NCI-H146 treated with DMSO at 0.1 percent for 48 hours (cell line): ENCODE results near the gene PPP2R5E.
"Not testable (repeated sequence)": the region's sequence is repeated elsewhere in the genome, so short reads cannot be mapped to it uniquely, and the experiment has no call there.

Experiments
- DNase-seq: peaks from one replicate; lab custom pipeline; 2025; ENCODE audit not compliant: unreplicated experiment; lab: John Stamatoyannopoulos, UW

Gene PPP2R5E

DNA sequence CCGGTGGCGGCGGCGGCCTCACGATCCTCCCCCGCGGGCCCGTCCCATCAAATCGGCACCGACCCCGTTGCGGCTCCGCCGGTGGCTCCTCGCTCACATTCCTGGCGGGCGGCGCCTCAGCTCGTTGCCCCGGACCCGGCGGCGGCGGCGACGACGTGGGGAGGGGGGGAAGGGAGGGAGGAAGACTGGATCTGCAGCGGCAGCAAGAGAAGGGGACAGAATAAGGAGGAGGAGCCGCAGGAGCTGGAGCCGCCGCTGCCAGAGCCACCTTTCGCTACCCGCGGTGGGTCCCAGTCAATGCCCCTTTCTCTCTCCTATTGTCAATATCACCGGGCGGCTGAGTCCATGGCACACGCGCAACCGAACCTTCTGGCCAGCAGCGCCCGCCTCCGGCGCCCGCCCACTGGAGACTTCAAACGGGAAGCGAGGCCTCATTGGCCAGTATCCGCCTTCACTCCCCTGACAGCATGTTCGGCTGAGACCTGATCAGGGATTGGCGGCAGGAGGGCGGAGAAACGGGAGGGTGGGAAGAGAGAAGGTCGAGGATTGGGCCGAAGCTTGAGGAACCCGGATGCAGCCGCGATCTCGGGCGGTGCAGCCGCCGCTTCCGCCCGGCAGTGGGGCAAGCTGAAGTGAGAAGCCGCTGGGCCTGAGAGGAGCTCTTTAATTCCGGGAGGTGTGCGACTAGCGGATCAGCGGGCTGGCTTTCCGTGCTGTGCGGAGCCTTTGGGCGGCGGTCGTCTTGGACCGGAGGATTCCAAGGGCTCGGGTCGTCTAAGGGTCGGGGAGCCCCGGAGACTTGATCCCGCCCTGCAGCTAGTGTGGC lies at the start of gene PPP2R5E:
TSS of gene PPP2R5E (minus strand) at position 378 of the 826 bp plus-strand sequence. CDS start 3,692 bp downstream, outside the sequence.
- peak; percentile 95 for DNase-seq

DNA sequence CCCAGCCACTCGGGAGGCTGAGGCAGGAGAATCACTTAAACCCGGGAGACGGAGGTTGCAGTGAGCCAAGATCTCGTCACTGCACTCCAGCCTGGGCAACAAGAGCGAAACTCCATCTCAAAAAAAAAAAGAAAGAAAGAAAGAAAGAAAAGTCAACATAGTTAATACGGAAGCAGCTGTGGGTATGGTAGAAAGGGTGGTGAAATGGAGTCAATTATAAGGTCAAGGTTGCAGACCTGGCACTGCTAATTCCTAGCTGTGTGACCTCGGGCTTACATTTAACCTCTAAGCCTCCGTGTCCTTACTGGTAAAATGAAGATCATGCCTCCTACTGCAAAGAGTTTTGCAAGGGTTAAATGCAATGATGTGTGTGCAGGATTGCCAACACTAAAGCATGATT lies 39.9 kb upstream of the PPP2R5E start:
- DNase-seq = not testable (repeated sequence)

DNA sequence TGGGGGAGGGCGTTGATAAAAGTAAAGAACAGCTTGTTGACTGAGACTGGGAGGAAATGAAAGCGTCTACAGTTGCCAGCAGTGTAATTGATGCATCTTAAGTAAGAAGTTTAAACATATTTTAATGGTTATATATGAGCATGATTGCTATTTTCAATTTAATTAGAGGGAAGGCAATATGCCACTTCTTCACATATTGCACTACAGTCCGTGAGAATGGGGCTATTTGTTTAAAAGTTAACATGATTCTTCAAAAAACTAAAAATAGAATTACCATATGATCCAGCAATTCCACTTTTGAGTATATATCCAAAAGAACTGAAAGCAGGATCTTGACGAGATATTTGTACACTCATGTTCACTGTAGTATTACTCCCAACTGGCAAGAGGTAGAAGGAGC lies 38.3 kb upstream of the PPP2R5E start:
- DNase-seq = no peak

DNA sequence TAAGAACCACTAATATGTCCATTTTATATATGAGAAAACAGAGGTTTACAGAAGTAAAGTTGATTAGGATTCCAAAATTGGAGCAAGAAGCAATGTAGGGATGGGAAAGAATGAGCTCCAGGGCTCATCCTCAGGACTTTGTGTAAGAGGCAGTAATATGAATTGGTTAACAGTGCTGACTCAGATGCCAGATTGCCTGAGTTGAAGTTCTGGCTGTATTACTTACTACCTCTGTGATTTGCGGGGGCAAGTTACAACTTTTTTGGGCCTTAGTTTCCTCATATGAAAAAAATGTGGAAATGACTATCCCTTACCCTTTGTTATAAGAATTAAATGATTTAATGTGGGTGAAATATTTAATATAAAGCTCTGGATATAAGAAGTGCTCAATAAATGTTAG lies 35.1 kb upstream of the PPP2R5E start:
- no peak for DNase-seq

DNA sequence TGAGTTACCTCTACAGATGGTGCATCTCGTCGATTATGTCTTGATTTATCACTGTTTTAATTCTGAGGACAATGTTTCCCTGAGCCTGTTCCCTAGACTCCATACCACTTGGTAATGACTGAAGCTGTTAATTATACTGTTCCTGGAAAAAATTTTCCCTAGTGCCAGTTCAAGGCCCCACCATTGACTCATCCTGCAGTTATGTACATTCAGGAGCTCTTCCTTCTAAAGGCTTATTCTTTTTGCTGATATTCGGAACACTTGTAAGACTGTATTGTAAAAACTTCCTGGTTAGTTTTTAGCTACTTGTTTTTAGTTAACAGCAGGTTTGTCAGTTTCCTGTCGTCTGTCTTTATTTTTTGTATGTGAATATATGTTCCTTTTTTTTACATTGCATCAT lies 30.4 kb upstream of the PPP2R5E start:
- no peak for DNase-seq

DNA sequence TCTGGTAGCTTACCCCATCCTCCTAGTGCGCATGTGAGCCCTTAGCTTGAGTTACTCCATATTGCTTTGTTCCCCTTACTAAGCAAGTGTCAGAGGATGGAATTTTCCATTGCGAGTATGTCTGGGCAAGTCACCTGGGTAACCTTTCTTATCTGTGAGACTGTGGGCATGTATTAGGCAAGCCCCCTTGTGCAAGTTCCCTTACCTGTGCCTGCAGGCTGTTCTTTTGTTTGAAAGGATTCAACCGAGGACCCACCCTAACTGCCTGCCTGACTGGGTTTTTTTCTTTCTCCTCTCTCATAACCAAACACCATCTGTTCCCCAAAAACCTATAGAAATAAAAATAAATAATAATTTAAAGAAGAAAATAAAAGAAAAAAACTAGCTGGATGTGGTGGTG lies 22.3 kb upstream of the PPP2R5E start:
- no peak for DNase-seq

DNA sequence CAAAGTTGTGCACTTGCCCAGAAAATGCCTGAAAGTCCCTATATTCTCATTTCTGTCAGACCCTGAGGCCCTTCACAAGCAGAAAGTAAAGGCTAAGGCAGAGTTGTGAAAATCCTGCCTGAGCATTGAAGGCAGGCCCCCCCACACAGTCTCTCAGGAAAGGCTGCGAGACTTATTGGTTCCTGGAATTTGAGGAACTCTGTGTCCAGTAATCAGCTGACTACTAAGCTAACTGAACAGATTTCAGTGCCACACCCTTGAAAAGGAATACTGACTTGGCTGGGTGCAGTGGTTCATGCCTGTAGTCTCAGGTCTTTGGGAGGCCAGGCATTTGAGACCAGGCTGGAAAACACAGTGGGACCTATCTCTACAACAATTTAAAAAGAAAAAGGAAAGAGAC lies 21.1 kb upstream of the PPP2R5E start:
- DNase-seq = no peak

DNA sequence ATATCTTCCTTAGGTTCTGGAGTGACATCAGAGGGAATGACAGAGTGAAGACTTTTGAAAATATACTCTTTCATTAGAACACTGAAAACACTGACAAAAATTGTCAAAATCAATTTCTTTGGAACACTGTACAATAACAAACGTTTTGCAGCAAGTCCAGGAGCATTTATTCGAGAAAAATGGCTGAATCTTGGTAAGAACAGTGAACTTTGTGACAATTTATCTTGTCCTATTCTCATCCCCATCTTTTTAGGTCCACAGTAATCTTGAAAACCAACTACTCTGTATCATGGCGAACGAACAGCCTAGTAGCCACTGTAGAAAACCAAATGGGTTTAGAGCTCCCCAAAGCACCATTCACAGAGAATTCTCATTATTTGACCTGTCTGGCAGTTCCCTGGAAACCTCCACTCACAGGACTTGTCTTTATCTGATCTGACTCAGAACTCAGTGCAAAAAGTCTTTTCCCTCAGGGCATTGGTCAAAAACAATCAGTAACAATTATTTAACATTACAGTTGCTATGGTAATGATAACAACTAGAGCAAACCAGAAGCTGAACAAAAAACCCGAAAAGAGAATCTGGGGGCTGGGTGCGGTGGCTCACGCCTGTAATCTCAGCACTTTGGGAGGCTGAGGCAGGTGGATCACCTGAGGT lies 20.3 kb upstream of the PPP2R5E start:
- DNase-seq = peak; percentile 48

DNA sequence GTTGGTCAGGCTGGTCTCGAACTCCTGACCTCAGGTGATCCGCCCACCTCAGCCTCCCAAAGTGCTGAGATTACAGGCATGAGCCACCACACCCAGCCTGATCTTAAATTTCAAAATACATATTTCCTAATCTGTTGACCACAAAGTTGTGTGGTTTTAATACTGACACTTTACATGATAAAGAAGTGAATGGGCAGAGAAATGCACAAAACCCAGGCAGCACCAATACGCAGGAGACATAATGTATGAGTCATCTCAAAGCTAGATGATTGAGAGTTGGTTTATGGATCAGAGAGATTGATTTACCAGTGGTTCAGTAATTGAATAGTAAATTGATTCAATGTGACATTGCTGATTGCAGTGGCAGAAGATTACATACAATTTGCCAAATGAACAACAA lies 19.2 kb upstream of the PPP2R5E start:
- no peak for DNase-seq

DNA sequence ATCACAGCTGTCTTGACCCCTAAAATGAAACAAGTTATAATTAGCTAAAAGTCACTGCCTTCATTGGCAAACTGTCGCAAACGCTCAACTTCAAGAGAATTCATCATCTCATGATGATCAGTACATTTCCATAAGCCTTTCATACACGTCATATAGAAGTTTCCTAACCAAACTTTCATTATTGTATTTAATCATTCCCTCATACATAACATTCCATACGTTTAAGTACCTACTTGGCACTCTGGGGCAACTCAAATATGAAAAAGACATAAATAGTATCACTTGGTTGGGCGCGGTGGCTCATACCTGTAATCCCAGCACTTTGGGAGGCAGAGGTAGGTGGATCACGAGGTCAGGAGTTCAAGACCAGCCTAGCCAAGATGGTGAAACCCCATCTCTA lies 12.4 kb upstream of the PPP2R5E start:
- DNase-seq = no peak

DNA sequence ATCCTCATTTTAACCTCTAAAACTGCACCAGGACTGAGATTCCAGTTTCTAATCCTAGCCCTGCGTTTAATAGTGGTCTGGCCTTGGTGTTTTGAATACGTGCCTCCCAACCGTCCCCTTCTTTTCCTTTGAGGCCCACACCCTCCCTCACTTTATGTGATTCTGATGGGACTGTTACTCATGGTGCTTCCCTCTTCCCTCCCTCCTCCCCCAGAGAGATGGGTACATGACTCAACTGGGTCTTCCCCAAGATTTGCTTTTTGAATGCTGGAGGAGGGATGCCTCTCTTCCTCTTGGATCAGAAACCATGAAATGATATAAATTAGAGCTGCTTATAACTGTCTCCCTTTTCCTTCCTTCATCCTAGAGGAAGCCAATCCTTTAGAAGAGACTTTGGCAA lies 8.2 kb upstream of the PPP2R5E start:
- DNase-seq = no peak

DNA sequence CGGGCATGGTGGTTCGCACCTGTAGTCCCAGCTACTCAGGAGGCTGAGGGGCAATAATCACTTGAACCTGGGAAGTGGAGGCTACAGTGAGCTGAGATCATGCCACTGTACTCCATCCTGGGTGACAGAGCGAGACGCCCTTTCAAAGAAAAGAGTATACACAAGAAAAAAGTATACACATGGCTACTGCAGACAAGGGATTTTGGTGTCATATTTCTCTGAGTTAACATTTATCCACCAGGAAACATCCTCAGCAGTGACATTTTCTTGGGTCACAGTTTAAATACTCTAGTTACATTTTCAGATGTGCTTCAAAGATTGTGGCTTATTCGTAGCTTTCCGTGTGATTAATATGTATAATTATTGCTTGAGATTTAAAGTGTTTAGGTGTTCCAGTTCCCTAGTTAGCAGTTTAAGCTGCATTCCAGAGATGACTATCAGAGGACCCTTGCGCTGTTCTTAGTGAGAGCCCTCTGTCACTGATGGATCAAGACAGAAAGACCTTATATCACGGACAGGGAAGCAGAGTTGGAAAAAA lies 4.7 kb upstream of the PPP2R5E start:
- no peak for DNase-seq

DNA sequence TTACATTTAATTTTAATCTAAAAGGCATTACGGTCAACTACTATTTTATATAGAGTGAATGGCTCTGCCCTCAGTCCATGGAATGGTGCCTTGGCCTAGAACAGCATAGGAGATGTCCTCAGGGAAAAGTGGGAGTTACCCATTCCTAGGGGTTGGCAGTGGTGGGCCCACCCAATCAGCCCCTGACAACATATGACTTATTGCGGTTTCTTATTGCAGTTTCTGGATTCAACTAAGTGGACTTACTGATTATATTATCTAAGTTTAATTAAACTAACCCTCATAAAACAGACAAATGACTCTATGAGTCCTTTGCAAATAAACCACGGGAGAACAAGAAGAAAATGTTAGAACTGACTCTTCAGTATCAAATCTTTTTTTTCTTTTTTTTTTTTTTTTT lies 2.3 kb upstream of the PPP2R5E start:
- DNase-seq = no peak

DNA sequence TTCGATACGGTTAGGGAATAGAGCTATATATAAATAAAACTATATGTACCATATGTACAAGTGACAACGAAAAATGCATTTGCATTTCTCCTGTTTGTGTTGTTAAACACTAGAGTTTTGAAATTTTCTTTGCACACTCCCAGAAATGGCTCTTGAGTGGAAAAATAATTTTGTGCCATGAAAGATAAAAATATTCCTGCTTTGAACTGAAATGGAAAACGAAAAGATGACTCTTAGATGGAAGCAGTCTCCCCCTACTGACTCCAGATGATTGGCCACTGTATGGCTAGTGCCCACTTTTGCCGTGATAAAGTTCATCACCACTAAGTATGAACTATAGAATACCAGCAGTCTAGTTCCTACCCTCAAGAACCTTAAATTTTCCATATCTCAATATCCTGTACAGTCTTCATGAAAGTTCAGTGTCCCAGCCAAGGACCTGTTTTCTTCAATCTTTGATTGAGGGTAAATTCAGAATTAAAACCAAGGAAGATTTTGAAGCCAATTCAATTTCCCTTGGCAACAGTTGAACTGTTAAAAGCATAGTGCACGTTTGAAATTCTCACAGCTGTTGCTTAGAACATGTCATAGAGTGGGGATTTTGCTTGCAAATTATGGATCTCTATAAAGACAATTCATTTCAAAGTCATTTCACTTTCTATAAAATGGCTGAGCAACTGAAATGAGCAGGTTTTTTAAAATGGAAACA lies 1.6 kb upstream of the PPP2R5E start:
- no peak for DNase-seq

DNA sequence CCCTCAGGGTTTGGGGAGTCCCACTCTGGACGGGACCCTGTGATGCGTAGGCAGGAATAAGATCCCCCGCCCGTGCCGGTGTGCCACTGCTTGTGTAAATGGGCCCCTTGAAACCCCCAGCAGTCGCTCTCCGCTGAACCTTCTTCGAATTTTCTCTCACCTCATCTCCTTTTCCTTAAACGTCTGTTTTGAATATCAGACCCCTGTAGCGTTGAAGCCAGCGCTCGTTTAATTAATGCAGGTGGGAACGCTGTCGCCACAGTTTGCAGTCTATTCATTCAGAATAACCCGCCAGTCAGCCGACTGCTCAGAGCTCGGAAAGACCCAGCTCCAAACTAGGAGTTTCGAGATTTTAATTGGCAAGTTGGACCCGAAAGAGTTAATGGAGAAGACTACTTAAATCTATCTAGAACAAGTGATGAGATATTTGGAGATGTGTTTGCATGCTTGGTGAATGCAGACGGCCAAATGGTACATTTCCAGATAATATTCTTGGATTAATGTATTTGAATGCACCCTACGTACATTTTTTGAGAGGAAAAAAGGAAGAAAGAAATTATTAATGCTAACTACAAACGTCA lies 739 bp upstream of the PPP2R5E start:
- DNase-seq = no peak

DNA sequence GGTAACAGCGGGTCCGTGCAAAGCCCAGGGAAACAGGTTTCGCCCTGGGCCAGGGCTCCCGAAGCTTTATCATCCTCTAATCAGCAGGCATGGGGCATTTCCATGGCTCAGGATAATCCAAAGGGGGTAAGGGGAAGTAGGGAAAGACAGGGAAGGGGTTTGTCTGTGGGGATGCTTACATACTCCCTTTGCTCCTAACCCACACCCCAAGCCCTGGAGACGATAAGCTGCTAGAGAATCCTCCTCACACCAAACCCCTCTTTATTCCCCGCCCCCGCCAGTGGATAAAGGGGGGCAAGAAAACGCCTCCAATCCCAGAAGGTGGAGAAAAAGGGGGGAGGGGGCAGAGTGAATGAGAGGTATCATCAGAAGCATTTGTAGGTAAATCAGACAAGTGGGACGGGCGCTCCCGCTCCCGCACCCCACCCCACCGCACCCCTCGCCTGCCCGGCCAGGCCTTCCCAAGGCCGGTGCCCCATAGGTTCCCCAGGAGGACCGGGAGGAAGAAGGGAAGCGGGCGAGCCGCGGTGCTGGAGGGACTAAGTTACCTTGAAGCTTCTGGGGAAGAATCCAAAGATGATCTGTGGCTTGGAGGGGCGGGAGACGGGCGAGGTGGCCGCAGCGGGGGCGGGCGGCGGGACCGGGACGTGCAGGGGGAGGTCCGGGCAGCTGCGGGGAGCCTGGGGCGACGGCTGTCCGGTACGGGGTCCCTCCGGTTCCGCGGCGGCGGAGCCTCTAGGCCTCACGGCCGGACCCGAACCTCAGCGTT lies 762 bp downstream of the PPP2R5E start:
- DNase-seq = no peak

DNA sequence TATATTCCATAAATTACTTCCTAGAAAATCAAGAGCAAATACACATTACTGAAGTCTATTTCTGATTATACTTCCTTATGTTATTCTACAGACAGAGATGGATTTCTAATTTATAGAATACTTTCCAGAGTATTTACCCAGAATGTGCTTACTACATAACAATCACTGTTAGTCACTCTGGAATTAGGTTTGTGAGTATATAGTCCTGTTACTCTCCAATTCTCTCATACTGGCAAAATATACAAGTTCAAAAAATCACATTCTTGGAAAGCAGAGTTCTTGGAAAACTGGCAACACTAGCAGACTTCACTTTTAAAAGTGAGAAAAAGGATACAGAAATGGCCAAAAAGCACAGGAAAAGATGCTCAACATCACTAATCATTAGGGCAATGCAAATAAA lies 7.3 kb downstream of the PPP2R5E start:
- no peak for DNase-seq

DNA sequence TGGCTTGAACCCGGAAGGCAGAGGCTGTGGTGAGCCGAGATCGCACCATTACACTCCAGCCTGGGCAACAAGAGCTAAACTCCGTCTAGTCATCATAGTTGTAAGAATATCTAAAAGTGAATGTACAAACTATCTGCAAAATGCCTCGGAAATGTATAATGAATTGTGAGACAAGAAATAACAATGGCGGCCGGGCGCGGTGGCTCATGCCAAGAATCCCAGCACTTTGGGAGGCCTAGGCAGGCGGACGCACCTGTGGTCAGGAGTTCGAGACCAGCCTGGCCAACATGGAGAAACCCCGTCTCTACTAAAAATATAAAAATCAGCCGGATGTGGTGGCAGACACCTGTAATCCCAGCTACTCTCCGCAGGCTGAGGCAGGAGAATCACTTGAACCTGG lies 9.7 kb downstream of the PPP2R5E start:
- no peak for DNase-seq

DNA sequence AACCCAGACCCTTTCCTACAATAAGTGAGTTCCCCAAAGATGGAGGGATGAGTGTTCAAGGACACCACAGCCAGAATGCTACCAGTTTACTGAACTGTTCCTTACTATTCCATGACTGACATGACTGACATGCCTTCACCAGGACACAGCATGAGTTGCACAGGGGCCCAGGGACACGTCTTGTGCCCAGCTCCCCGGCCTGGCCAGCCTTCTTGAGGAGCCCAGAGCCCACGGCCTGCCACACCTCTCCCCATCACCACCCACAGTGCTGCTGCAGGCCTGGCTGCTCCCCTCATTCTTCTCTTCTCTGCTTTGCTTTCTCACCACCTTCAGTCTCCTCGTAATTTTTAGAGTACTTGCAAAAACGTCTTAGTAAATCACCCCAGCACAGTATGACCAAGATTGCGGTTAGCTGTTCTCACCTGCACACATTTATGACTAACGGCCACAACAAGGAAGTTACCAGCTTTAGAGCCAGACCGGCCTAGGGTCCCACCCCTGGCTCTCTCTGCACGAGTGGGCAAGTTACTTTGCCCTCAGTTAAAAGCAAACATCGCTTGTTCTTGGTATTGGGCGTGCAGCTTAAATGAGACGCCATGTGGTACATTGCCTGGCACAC lies 18.5 kb downstream of the PPP2R5E start:
- DNase-seq = no peak

DNA sequence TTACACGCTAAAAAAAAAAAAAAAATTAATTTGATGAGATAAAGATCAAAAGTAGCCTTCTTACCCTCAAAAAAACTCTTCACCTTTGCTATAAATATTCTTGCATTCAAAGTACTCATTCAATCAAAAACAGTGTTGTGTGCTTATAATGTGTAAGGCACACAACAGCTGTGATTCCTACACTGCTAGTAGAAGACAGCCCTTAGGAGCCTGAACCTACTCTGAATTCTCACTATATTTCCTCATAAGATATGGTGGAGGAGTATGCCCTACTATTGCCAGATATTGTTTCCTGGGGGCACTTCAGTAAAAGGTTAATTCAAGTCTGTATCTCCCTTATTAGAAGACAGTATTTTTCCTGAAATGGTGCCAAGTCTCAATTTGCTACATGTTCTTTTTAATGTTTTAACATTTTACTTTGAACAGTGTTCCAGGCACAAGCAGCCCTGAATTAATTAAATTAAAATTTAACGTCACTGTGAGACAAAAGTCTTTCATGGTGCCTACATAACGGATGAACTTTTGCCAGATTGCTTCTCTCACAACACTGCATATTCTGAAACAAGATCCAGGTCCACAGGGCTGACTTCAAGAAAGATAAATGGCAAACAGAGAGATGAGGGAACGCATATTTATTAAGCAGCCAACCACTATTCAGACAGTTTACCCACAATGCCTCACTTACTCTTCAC lies 19.3 kb downstream of the PPP2R5E start:
- no peak for DNase-seq
